NB4 (cell line): ENCODE results near the gene SCGB1D1.

Source experiments
- DNase-seq: peaks from one replicate; pipeline ENCODE4 v3.0.0; 2010; ENCODE audit warnings: low read depth
- H3K4me3 ChIP-seq: one replicate; pipeline ENCODE4 v1.5.1; 2011; ENCODE audit warnings: mild to moderate bottlenecking, low read depth, low read length, moderate library complexity
- CTCF ChIP-seq: IDR thresholded peaks from one replicate; pipeline ENCODE4 v1.5.1; 2012; ENCODE audit warnings: low read depth, low read length
- MAX ChIP-seq: IDR thresholded peaks from 2 replicates; pipeline ENCODE4 v1.6.1; 2011; ENCODE audit warnings: low read depth, low read length
- MYC ChIP-seq: IDR thresholded peaks from 2 replicates; pipeline ENCODE4 v1.6.1; 2011; ENCODE audit warnings: low read depth, low read length
- POLR2A ChIP-seq: IDR thresholded peaks from 2 replicates; pipeline ENCODE4 v1.6.1; 2011; ENCODE audit warnings: mild to moderate bottlenecking; ENCODE audit not compliant: insufficient read length; ENCODE audit errors: extremely low read depth

The SCGB1D1 gene

GRCh38 chr11:62221498-62221897, 31.5 kb downstream of the SCGB1D1 start:
- DNase-seq: no peak
- TF ChIP-seq MAX: no peak
- TF ChIP-seq CTCF: no peak
- TF ChIP-seq MYC: no peak
- TF ChIP-seq POLR2A: no peak
- H3K4me3 ChIP-seq: no peak overlapping the region

- DNase-seq: no peak
- no peak for TF ChIP-seq CTCF
- no peak for TF ChIP-seq POLR2A
- no peak for TF ChIP-seq MAX
- TF ChIP-seq MYC: no peak
- H3K4me3 ChIP-seq: no peak overlapping the region
These were observed 33.1 kb downstream of the SCGB1D1 start for GRCh38 chr11:62223095-62223494.

- H3K4me3 ChIP-seq: no peak overlapping the region
- DNase-seq: peak; percentile 22
- no peak for TF ChIP-seq MAX
- TF ChIP-seq CTCF: peak; percentile 19
These were observed 43.7 kb downstream of the SCGB1D1 start for GRCh38 chr11:62233730-62234129.

GRCh38 chr11:62236187-62236586, 46.2 kb downstream of the SCGB1D1 start:
- TF ChIP-seq MYC: no peak
- TF ChIP-seq POLR2A: no peak
- no peak for TF ChIP-seq MAX
- TF ChIP-seq CTCF: no peak
- no peak for DNase-seq
- H3K4me3 ChIP-seq: no peak overlapping the region

GRCh38 chr11:62237499-62237898, 47.5 kb downstream of the SCGB1D1 start:
- DNase-seq: no peak
- no peak for TF ChIP-seq CTCF
- TF ChIP-seq MAX: no peak
- no peak for TF ChIP-seq POLR2A
- no peak for TF ChIP-seq MYC
- H3K4me3 ChIP-seq: no peak overlapping the region

GRCh38 chr11:62238151-62238550, 48.1 kb downstream of the SCGB1D1 start:
- DNase-seq: no peak
- no peak overlapping the region for H3K4me3 ChIP-seq
- TF ChIP-seq POLR2A: no peak
- TF ChIP-seq MAX: no peak
- TF ChIP-seq MYC: no peak
- no peak for TF ChIP-seq CTCF
